ENCODE data around the gene MT1F.
A peak's percentile ranks its signal among the peaks of the same experiment; 100 is the strongest.
"Not testable (repeated sequence)": the region's sequence is repeated elsewhere in the genome, so short reads cannot be mapped to it uniquely, and the experiment has no call there.

MT1F gene

DNA sequence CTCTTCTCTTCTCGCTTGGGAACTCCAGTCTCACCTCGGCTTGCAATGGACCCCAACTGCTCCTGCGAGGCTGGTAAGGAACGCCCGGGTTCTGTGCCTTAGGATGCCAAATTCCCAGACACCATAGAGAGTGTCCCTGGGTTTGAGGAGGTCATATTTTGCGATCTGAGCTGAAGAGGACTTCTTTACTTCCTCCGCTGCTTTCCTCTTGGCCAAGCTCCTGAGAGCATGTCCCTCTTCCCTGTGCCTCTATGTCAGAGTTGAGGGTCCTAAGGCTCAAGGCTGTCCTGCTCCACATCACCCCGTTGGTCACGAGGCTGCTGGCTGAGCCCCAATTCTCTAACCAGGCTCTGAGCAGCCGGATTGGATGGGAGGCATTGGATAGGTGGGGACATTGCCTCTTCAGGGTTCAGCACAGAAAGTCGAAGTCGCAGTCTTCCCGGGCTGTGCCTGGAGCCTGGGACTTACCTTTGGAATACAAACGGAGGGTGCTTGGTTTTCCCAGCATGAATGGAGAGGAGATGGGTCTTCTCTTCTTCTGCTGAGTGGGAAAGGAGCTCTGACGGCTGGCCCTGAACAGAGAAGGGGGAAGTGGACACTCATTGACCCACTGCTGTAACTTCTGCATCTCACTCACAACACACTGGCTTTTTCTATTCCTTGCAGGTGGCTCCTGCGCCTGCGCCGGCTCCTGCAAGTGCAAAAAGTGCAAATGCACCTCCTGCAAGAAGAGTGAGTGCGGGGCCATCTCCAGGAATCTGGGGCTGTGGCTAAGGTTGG, 12.3 kb downstream of the MT1F start:
- no peak overlapping the region for H3K4me3 ChIP-seq (ENCODE audit: low read depth, low read length)

DNA sequence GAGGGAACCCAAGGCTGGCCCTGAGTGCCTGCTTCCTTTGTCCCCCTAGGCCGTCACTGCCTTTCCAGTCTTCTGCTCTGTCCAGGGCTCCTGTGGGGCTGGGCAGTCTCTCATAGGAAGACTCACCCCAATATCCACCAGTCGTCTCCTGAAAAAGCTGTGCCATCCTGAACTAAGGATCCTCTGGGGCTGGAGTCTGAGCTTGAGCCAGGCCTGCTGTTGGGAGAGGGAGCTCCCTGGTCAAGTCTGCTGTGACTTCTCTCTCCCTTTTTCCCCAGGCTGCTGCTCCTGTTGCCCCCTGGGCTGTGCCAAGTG, 12.8 kb downstream of the MT1F start:
- H3K4me3 ChIP-seq (ENCODE audit: low read depth, low read length) = no peak overlapping the region

DNA sequence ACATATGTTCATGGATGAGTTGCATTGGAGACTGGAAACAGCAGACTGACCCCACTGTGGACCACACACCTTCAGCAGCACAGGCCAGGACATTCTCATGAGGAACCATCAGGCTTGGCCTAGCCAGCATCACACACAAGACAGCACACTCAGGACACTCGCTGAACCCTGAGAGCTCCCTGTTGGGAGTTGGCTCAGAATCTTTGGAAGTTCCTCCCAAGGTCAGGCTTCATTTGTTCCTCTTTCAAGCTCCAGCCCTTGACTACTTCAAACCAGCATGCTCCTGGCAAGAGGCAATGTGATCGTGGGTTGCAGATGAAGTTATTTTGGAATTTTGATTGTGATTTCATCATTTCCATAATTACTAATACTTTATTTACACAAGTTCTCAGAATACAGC, 13.9 kb downstream of the MT1F start:
- H3K4me3 ChIP-seq (ENCODE audit: low read depth, low read length) = not testable (repeated sequence)

DNA sequence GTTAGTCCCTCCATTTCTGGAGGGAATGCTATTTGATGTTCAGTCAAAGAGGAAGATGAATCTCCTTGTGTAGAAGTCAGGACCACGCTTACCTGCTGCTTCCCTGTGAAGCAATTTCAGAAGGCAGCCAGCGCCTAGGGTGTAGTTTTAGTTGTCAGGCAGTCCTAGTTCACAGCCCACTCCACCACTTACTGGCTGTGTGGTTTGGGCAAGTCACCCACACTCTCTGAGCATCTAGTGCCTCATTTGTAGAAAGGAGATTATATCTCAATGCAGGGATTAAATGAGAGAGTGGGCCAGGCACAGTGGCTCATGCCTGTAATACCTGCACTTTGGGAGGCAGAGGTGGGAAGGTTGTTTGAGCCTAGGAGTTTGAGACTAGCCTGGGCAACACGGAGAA, 14.4 kb downstream of the MT1F start:
- H3K4me3 ChIP-seq (ENCODE audit: low read depth, low read length) = not testable (repeated sequence)

DNA sequence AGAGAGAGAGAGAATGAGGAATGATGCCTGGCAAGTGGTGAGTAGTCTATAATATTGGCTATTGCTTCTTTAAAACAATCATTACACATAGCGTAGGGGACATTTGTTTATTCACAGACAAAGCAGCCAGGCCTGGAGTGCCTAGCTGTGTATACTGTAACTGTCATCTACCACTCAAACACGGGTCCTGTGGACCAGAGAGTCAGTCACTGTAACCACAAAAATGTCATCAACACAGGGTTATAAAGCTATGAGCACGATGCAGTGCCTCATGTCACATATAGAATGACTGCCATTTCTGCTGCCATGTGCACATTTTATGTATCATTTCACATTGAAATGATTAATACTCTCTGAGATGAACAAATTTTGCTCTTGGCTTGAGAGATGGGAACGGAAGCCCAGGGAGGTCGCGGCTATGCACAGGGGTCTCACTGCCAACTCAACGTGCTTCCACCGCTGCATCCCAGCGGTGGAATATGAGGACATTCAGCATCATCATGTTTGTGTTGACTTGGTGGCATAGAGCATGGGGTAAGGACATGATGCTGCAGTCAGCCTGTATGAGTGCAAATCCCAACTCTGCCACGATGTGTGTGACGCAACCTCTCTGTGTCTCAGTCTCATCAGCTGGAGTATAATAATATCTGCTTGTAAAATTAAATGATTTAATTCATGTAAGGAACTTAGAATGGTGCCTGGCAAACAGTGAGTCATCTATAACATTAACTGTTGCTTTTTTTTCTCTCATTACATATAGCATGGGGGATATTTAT, 15.2 kb downstream of the MT1F start:
- no peak overlapping the region for H3K4me3 ChIP-seq (ENCODE audit: low read depth, low read length)

DNA sequence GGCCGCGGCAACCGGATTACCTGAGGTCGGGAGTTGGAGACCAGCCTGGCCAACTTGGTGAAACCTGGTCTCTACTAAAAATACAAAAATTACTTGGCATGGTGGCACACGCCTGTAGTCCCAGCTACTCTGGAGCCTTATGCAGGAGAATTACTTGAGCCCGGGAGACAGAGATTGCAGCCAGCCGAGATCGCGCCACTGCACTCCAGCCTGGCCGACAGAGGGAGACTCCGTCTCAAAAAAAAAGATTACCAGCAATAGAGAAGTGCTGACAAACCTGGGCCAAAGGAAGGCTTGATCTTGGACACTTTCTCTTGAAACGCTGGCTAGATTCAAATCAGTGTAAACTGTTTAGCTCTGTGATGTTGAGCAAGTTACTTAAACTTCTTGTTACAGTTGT, 16.2 kb downstream of the MT1F start:
- no peak overlapping the region for H3K4me3 ChIP-seq (ENCODE audit: low read depth, low read length)

DNA sequence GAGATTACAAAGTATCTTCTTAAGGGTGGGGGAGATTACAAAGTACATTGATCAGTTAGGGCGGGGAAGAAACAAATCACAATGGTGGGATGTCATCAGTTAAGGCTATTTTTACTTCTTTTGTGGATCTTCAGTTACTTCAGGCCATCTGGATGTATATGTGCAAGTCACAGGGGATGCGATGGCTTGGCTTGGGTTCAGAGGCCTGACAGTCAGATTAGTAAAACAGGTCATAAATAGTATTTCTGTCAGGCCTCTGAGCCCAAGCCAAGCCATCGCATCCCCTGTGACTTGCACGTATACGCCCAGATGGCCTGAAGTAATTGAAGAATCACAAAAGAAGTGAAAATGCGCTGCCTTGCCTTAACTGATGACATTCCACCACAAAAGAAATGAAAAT, 16.8 kb downstream of the MT1F start:
- not testable (repeated sequence) for H3K4me3 ChIP-seq (ENCODE audit: low read depth, low read length)

DNA sequence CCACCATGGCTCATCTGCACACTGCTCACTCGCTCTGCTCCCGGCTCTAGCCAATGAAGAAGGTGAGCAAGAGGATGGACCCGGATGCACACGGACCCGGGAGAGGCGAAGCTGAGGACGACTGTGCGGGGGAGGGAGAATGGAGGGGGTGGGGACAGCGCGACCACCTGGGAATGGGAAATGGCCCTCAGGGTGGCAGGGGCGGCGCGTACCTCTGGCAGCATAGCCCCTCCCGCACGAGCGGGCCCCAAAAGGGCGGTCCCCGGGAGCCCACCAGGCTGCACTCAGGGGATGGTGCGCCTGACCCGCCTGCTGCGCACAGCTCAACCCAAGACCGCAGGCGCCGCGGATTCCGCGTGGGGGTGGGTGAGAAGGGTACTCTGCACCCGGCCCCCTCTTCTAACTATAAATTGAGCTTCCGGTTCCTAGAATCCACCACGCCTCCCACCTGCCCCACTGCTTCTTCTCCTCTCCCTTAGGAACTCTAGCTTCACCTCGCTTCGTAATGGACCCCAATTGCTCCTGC, 18.0 kb downstream of the MT1F start:
- peak overlapping the region; percentile 41 for H3K4me3 ChIP-seq (ENCODE audit: low read depth, low read length)

DNA sequence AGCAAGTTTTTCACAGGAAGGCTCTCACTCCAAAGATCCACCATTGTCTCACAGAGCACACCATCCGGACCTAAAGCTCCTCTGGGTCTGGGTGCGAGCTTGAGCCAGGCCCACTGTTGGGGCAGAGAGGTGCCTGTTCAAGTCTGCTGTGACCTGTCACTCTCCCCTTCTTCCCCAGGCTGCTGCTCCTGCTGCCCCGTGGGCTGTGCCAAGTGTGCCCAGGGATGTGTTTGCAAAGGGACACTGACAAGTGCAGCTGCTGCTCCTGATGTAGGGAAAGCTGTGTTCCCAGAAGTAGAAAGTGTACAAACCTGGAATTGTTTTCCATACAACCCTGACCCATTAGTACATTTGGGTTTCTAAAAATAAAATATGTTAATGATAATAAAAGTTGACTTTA, 19.7 kb downstream of the MT1F start:
- H3K4me3 ChIP-seq (ENCODE audit: low read depth, low read length) = no peak overlapping the region

DNA sequence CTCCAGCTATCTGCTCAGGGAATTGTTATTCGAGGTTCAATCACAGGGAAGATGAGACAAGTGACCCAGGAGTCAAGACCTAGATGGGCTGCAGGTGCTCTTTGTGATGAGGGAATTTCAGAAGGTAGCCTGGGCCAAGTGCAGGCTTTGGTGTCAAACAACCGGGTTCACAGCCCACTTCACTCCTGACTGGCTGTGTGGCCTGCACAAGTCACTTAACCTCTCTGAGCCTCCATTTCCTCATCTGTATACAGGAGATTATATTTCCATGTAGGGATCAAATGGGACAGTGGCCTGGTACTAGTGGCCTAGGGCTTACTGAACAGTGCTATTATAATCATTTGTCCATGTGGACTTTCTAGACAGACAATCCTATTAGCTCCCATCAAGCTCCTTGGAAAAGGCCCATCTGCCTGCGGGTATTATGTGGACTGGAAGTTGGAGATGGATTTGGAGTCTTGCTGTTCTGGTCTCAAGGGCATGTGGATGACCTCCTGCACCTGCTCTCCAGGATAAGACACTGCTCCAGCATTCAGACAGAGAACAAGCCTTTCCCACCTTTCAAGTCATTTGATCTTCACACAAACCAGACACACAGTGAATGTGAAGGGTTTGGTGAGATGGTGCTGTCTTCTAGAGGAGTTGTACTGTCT, 21.4 kb downstream of the MT1F start:
- H3K4me3 ChIP-seq (ENCODE audit: low read depth, low read length) = no peak overlapping the region

DNA sequence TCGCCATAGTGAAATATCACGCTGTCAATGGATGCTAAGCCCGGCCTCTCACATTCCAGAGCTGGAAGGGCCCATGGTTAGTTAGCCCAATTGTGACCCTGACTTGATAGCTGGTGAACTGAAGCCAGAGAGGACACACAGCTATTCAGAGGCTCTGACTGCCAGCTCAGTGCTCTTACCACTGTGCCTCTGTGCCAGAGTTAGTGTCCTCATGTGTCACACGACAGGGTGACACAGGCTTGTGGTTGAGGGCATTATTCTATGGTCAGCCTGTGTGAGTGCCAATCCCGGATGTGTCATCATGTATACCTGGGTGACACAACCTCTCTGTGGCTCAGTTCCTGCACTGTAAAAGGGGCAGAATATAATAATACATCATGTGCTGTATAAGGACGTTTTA, 22.1 kb downstream of the MT1F start:
- H3K4me3 ChIP-seq (ENCODE audit: low read depth, low read length) = no peak overlapping the region

DNA sequence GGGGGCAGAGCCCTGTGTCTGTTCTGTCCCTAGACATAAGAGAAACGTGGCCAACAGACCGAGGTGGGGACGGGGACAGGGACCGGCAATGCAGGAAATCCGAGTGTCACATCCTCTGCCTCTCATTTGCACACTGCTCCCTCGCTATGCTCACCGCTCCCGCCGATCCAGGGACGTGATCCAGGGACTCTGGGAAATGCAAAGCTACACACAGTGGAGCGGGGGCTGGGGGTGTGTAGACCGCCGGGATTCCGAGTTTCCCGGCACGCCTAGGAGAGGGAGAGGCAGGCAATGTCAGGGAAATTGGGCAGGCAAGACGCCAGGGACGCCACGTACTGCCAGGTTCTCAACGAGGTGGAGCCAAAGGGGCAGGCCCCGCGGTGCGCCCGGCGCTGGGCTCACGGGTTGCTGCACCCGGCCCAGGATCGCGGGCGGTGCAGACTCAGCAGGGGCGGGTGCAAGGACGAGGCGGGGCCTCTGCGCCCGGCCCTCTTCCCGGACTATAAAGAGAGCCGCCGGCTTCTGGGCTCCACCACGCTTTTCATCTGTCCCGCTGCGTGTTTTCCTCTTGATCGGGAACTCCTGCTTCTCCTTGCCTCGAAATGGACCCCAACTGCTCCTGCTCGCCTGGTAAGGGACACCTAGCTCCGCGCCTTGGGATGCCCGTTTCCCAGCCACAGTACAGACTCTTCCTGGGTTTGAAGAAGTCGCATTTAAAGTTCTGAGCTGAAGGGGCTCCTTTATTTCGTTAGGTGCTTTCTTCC, 24.4 kb downstream of the MT1F start, which contains the start of gene MT1X:
TSS of gene MT1X (plus strand) at position 532 of the 764 bp plus-strand sequence. CDS start at position 603, 71 bp downstream.
- H3K4me3 ChIP-seq (ENCODE audit: low read depth, low read length) = peak within 1 kb of the TSS; percentile 69

DNA sequence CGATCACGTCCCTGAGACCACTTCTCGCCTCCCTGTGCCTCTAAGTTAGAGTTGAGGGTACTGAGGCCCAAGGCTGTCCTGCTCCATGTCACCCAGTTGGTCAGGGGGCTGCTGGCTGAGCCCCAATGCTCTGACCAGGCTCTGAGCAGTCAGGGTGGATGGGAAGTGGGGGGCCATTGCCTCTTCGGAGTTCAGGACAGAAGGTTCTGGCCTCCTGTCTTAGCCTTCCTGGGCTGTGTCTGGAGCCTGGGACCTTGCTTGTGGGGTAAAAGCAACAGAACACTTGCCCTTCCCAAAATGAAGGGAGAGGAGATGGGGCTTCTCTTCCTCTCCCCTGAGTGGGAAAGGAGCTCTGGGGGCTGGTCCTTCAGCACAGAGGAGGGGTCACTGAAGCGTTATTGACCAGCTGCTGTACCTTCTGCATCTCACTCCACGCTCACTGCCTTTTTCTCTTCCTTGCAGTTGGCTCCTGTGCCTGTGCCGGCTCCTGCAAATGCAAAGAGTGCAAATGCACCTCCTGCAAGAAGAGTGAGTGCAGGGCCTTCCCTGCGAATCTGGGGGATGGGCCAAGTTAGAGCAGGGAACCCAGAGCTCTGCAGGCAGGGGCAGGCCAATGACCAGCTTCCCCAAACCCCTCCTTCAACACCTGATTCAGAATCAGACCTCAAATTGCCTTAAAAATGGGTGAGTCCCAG, 25.1 kb downstream of the MT1F start:
- H3K4me3 ChIP-seq (ENCODE audit: low read depth, low read length) = peak overlapping the region; percentile 69

DNA sequence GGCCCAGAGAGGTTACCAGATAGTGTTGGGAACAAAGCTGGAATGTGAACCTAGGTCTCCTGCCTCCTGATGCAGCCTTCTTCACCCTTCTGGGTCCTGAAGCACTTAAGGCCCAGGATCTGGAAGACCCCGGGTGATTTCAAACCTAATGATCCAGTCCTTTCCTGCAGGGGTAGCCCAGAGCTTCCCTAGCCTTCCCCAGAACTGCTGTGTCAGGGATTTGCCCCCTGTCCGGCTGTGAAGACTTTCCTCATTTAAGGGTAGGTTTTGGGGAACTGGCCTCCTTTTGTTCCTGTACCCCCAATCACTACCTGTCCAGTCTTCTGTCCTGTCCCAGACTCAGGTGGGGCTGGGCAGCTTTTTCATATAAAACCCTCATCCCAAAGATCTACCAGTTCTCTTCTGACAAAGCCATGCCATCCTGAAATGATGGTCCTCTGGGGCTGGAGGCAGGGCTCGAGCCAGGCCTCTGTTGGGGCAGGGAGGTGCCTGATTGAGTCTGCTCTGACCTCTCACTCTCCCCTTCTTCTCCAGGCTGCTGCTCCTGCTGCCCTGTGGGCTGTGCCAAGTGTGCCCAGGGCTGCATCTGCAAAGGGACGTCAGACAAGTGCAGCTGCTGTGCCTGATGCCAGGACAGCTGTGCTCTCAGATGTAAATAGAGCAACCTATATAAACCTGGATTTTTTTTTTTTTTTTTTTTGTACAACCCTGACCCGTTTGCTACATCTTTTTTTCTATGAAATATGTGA, 25.8 kb downstream of the MT1F start:
- peak overlapping the region; percentile 69 for H3K4me3 ChIP-seq (ENCODE audit: low read depth, low read length)

DNA sequence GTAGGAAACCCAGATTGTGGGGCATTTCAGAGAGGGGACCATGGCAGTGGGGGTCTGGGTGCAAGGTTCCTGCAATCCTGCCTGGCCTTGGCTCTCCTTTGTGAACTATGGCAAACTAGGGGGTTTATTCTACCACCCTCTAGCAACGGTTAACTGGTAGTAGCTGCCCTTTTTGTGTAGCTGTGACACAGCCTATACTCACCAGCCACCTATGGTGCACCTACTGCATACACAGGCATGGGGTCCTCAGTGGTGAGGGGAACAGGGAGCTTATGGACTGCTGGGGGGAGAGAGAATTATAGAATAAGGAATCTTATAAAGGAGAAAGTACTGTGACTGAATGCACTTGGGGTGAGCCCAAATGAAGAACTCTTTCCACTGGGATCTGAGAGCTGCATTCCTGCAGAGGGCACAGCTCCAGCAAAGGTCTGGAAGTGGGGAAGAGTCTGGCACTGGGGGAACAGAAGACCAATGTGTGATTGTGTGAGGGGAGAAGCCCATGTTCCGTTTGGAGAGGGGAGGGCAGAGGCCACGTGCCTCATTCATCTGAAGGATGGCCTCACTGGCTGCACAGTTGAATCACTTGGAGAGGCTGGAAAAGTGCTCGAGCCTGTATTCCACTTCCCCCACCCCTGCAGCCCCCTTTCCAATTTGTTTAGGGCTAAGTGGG, 26.6 kb downstream of the MT1F start:
- no peak overlapping the region for H3K4me3 ChIP-seq (ENCODE audit: low read depth, low read length)

DNA sequence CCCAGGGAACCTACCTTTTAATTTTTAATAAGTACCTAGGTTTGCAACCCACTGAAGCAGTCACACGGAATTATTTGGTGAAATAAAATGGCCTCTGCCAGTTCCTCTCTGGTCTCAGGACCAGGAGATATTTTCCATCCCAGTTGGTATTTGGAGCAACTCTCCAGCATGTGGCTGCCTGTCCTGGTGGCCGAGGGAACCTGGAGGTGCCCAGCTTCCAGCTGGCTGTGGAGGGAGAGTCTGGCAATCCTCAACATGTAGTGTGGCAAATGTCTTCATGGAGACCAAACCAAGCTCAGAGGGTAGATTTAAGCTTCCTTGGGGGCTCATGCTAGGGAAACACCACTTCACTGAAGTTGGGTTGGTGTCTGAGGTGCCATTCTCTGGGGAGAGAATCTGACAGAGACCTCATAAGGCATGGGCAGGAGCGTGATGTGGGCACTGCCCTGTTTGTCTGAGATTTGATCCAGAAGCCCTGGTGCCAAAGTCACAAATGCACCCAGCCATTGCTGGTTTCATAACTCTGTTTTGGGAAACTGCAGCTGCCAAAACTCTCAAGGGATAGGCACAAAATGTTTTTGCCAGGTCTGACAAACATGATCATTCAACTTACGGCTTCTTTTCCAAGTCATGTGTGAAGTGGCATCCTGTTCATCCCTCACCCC, 27.3 kb downstream of the MT1F start:
- no peak overlapping the region for H3K4me3 ChIP-seq (ENCODE audit: low read depth, low read length)

DNA sequence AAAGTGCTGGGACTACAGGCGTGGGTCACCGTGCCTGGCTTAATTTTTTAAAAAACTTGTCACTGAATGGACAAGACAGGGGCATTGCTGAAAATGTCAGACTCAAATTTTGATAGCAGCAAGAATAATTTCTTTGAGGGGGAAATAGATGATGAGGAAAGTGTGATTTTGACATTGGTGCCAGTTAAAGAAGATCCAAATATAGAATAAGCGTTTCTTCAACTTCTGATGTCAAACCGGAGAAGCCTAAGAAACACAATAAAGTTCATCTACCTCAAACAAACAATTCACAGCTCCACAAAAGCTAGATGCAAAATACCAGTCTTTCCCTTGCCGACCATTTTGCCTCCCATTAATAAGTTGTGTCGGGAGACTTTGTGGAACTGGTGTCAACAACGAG, 29.0 kb downstream of the MT1F start:
- no peak overlapping the region for H3K4me3 ChIP-seq (ENCODE audit: low read depth, low read length)

DNA sequence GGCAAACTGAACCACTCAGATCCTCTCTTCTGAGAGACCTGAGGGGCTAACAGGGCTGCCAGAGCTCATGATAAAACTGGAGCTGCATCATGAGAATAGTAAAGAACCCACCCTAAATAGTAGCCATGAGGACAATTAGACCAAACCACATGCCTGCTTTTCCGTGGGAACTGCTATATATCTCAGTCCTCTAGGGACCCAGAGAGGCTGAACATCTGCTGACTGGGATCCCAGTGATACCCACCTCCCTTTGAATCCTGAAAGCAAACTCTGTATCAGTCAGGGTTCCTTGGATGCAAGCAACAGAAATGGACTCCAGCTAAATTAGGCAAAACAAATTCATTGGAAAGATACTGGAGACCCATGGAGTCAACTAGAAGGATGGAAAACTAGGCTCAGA, 31.0 kb downstream of the MT1F start:
- no peak overlapping the region for H3K4me3 ChIP-seq (ENCODE audit: low read depth, low read length)

DNA sequence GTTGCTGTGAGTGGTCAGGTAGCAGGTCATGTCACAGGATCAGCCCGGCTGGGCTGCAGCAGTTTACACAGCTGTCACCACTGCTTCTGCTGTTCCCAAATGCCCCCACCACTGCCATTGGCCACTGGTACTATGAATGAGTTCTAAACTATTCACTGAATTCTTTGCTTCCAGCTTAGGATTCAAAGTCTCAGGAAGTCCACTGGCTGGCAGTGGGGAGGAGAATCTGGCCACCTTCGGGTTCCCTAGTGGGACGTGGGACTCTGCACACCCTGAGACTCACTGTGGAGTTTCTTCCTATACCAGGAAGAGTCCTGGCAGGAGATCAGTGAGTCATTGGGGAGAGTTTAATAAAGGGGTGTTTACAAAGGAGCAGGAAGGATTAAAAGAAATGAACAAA, 31.4 kb downstream of the MT1F start:
- no peak overlapping the region for H3K4me3 ChIP-seq (ENCODE audit: low read depth, low read length)
